SK-N-SH (cell line): ENCODE measurements around the gene AJM1. TPM values are rescaled to one million over a fixed set of nuclear protein-coding genes. Genes with fewer than 3 reads are reported as not detected.

ENCODE experiments used
- CTCF ChIA-PET: fragments of 300-600, 350-600 bp; formaldehyde crosslinking; extraction: SDS; loops from one replicate; lab custom pipeline; 2021; lab: Yijun Ruan, JAX
- POLR2A ChIA-PET: fragments of 350-600 bp; sonication (Branson Sonifier 250); formaldehyde crosslinking; extraction: SDS; loops from one replicate; lab custom pipeline; 2020; ENCODE audit warnings: antibody characterized with exemption, inconsistent platforms; lab: Yijun Ruan, JAX
- DNase-seq: peaks from one replicate; pipeline ENCODE4 v3.0.0; 2012
- H2AFZ ChIP-seq: fragments of 200-600 bp; sonication (generic); 2 replicates; pipeline ENCODE4 v1.8.1; 2016; ENCODE audit warnings: antibody characterized with exemption, mild to moderate bottlenecking, low read depth
- H3F3A ChIP-seq: fragments of 200-600 bp; sonication (generic); replicated peaks from 2 replicates; pipeline ENCODE3; 2016; ENCODE audit warnings: antibody characterized with exemption, mild to moderate bottlenecking; ENCODE audit not compliant: insufficient read depth
- H3K27ac ChIP-seq, 2 experiments: fragments of 200-500 bp in 1 of 2; fragments of 200-600 bp in 1 of 2; sonication (Bioruptor generic) in 1 of 2; sonication (generic), shearing (Covaris generic) in 1 of 2; 2 replicates each; pipeline versions ENCODE4 v1.5.1 to v1.6.1; 2014 to 2016; ENCODE audit warnings: low read depth in 2 of 2, inconsistent platforms in 1 of 2, low read length in 1 of 2, mild to moderate bottlenecking in 1 of 2, mixed read lengths in 1 of 2
- H3K27me3 ChIP-seq: fragments of 200-600 bp; sonication (generic), shearing (Covaris generic); 2 replicates; pipeline ENCODE4 v1.6.1; 2016; ENCODE audit warnings: mixed run types; ENCODE audit not compliant: insufficient read depth
- H3K36me3 ChIP-seq, 2 experiments: fragments of 200-500 bp in 1 of 2; fragments of 200-600 bp in 1 of 2; sonication (Bioruptor generic) in 1 of 2; sonication (generic) in 1 of 2; replicated peaks in 1 of 2; 2 replicates each; pipeline versions ENCODE3 to v1.5.1; 2014 to 2016; ENCODE audit warnings: low read length in 1 of 2, mild to moderate bottlenecking in 1 of 2; ENCODE audit not compliant: insufficient read depth in 2 of 2, control insufficient read depth in 1 of 2
- H3K4me1 ChIP-seq, 2 experiments: fragments of 200-500 bp in 1 of 2; fragments of 200-600 bp in 1 of 2; sonication (Bioruptor generic) in 1 of 2; sonication (generic), shearing (Covaris generic) in 1 of 2; 2 replicates each; pipeline versions ENCODE4 v1.5.1 to v1.6.1; 2014 to 2016; ENCODE audit warnings: low read depth in 1 of 2, low read length in 1 of 2, mixed run types in 1 of 2; ENCODE audit not compliant: insufficient read depth in 2 of 2, control insufficient read depth in 1 of 2
- H3K4me2 ChIP-seq: fragments of 200-600 bp; sonication (generic), shearing (Covaris generic); 2 replicates; pipeline ENCODE4 v1.6.1; 2017; ENCODE audit warnings: mixed run types
- H3K4me3 ChIP-seq, 2 experiments: fragments of 200-500 bp in 1 of 2; fragments of 200-600 bp in 1 of 2; sonication (Bioruptor generic) in 1 of 2; sonication (generic), shearing (Covaris generic) in 1 of 2; 2 replicates each; pipeline versions ENCODE4 v1.5.1 to v1.8.1; 2014 to 2016; ENCODE audit warnings: low read depth in 2 of 2, inconsistent platforms in 1 of 2, low read length in 1 of 2, mild to moderate bottlenecking in 1 of 2, mixed read lengths in 1 of 2, moderate library complexity in 1 of 2
- H3K79me2 ChIP-seq: fragments of 200-600 bp; sonication (generic); 2 replicates; pipeline ENCODE4 v1.8.1; 2017; ENCODE audit warnings: mild to moderate bottlenecking; ENCODE audit not compliant: insufficient read depth
- H3K9ac ChIP-seq: fragments of 200-600 bp; sonication (generic); 2 replicates; pipeline ENCODE4 v1.6.1; 2017; ENCODE audit warnings: mixed run types
- H3K9me2 ChIP-seq: fragments of 200-600 bp; sonication (generic); 2 replicates; pipeline ENCODE4 v1.6.1; 2017; ENCODE audit warnings: mixed run types
- H3K9me3 ChIP-seq: fragments of 200-600 bp; sonication (generic); 2 replicates; pipeline ENCODE4 v1.6.1; 2017; ENCODE audit warnings: mixed run types, mild to moderate bottlenecking, moderate library complexity
- H4K20me1 ChIP-seq: fragments of 200-600 bp; sonication (generic); 2 replicates; pipeline ENCODE4 v1.6.1; 2017; ENCODE audit warnings: mild to moderate bottlenecking, mixed run types; ENCODE audit not compliant: insufficient read depth
- CHD2 ChIP-seq: fragments of 150-350 bp; IDR thresholded peaks from 2 replicates; pipeline ENCODE4 v1.6.1; 2018; ENCODE audit warnings: low read length; ENCODE audit not compliant: partially characterized antibody
- CTCF ChIP-seq: fragments of 200-600 bp; sonication (generic); IDR thresholded peaks from 2 replicates; pipeline ENCODE4 v1.6.1; 2017; ENCODE audit warnings: antibody characterized with exemption, mild to moderate bottlenecking, moderate library complexity
- EP300 ChIP-seq, 2 experiments: IDR thresholded peaks; 2 replicates each; pipeline versions ENCODE4 v1.4.0 to v1.6.1; 2012; ENCODE audit warnings: borderline replicate concordance in 1 of 2, low read depth in 1 of 2, low read length in 1 of 2
- EZH2phosphoT487 ChIP-seq: fragments of 200-600 bp; sonication (generic); IDR thresholded peaks from 2 replicates; pipeline ENCODE4 v1.6.1; 2017; ENCODE audit warnings: low read depth, mixed run types, mild to moderate bottlenecking, antibody characterized with exemption, moderate library complexity, borderline replicate concordance
- FOXJ3 ChIP-seq: sonication (generic); formaldehyde crosslinking; IDR thresholded peaks from 2 replicates; pipeline ENCODE4 v1.5.1; 2020; ENCODE audit warnings: mild to moderate bottlenecking, missing genetic modification reagents
- GABPA ChIP-seq: IDR thresholded peaks from 2 replicates; pipeline ENCODE4 v1.4.0; 2012; ENCODE audit warnings: low read depth, mild to moderate bottlenecking
- GATA2 ChIP-seq: sonication (generic); formaldehyde crosslinking; IDR thresholded peaks from 2 replicates; pipeline ENCODE4 v1.5.0; 2020; ENCODE audit warnings: mild to moderate bottlenecking, missing genetic modification reagents
- IRF3 ChIP-seq: fragments of 150-350 bp; IDR thresholded peaks from 2 replicates; pipeline ENCODE4 v1.6.1; 2016; ENCODE audit warnings: mild to moderate bottlenecking, low read depth, low read length
- JUND ChIP-seq: IDR thresholded peaks from 2 replicates; pipeline ENCODE4 v1.4.0; 2012
- MAX ChIP-seq: IDR thresholded peaks from 2 replicates; pipeline ENCODE4 v1.4.0; 2012; ENCODE audit warnings: low read depth
- MEF2A ChIP-seq: IDR thresholded peaks from 2 replicates; pipeline ENCODE4 v1.4.0; 2012; ENCODE audit warnings: low read depth, borderline replicate concordance
- NFIC ChIP-seq: IDR thresholded peaks from 2 replicates; pipeline ENCODE4 v1.4.0; 2012; ENCODE audit warnings: borderline replicate concordance
- NRF1 ChIP-seq: IDR thresholded peaks from 2 replicates; pipeline ENCODE4 v1.6.1; 2012; ENCODE audit warnings: low read depth, mild to moderate bottlenecking, low read length
- PBX3 ChIP-seq: IDR thresholded peaks from 2 replicates; pipeline ENCODE4; 2012
- RCOR1 ChIP-seq: fragments of 150-350 bp; IDR thresholded peaks from 2 replicates; pipeline ENCODE4 v1.6.1; 2017; ENCODE audit warnings: antibody characterized with exemption, low read length
- SIN3A ChIP-seq: IDR thresholded peaks from 2 replicates; pipeline ENCODE4 v1.6.1; 2012; ENCODE audit warnings: low read depth, mild to moderate bottlenecking, low read length, moderate library complexity, borderline replicate concordance
- SMC3 ChIP-seq: IDR thresholded peaks from 2 replicates; pipeline ENCODE4 v1.6.1; 2012; ENCODE audit warnings: low read depth, low read length, improper control_type of control experiment
- TEAD4 ChIP-seq: IDR thresholded peaks from 2 replicates; pipeline ENCODE4 v1.4.0; 2012; ENCODE audit warnings: mild to moderate bottlenecking, borderline replicate concordance; ENCODE audit not compliant: insufficient read depth
- USF2 ChIP-seq: fragments of 150-350 bp; IDR thresholded peaks from 2 replicates; pipeline ENCODE4 v1.6.1; 2017; ENCODE audit warnings: antibody characterized with exemption, low read length, low read depth, borderline replicate concordance
- ZBTB33 ChIP-seq: IDR thresholded peaks from 2 replicates; pipeline ENCODE4 v1.4.0; 2012; ENCODE audit warnings: low read depth, borderline replicate concordance
- WGBS: methylation state at CpG from one replicate; pipeline ENCODE4 v1.1.6; 2017; ENCODE audit warnings: low lambda C conversion rate; 5-methylcytosine and 5-hydroxymethylcytosine counted together
- polyA plus RNA-seq, 3 experiments: library from polyadenylated mRNA; depleted of rRNA; stranded (reverse); fragments of >200 nt; gene quantifications; 2 replicates each; pipeline ENCODE4 v1.2.3, GENCODE V29; 2012

The AJM1 gene
- polyA plus RNA-seq, 1 of the 3 experiments (the other 2 are of a cell fraction), result 2.4 TPM

- Histone ChIP-seq H3K27me3 (no peaks in the 10 kb centered on the region), H3K79me2 (peaks cover 23% of the 10 kb centered on the region; the same call in 1 of the 2 replicates), H3K4me3 (no peak overlapping the region), H3K4me2 (no peak overlapping the region), H2AFZ (no peak overlapping the region), H3K36me3 (peaks cover 0 to 13% of the 10 kb centered on the region in 2 experiments), H3K27ac (no peak overlapping the region; a peak in 1 of 4 replicates), H3K9ac (no peak overlapping the region), H3K9me2 (no peaks in the 10 kb centered on the region), H3K4me1 (peaks cover 18 to 27% of the 10 kb centered on the region in 2 experiments; a peak in 2 of 4 replicates), H3K9me3 (no peaks in the 10 kb centered on the region), H3F3A (peaks cover 10% of the 10 kb centered on the region), H4K20me1 (peaks cover 6% of the 10 kb centered on the region; the same call in 1 of the 2 replicates)
- POLR2A ChIA-PET, result interaction anchor here (0.5 to 1.3 kb wide), 2 partner anchors 9 to 142 kb away, joined by 4 read pairs; no protein-coding TSS in a partner anchor
- WGBS, result 99% methylated on average over 75 of the region's 98 CpGs
- no peak for DNase-seq
- TF ChIP-seq NFIC, result no peak
- no peak for TF ChIP-seq NRF1
- no peak for TF ChIP-seq CHD2
- TF ChIP-seq JUND, result no peak
- no peak for TF ChIP-seq TEAD4
- TF ChIP-seq PBX3, result no peak
- no peak for TF ChIP-seq EZH2phosphoT487
- TF ChIP-seq USF2, result no peak
- TF ChIP-seq IRF3, result no peak
- TF ChIP-seq CTCF, result no peak
- TF ChIP-seq RCOR1, result no peak
- no peak for TF ChIP-seq GATA2 (CRISPR knock-in tag)
- no peak for TF ChIP-seq SMC3
- no peak for TF ChIP-seq GABPA
- no peak for TF ChIP-seq MAX
- no peak for TF ChIP-seq EP300 (IDR thresholded peaks at IDR 0.05; ENCODE audit: borderline replicate concordance in 1 of 2, low read depth in 1 of 2, low read length in 1 of 2)
- TF ChIP-seq SIN3A, result no peak
- no peak for TF ChIP-seq FOXJ3
- no peak for TF ChIP-seq MEF2A
- TF ChIP-seq ZBTB33, result no peak
- CTCF ChIA-PET, result interaction anchor here (1.1 to 2.5 kb wide), 2 partner anchors 98 to 183 kb away, joined by 3 to 11 read pairs; partner anchors contain the start of gene FBXW5
Measured at GRCh38 chr9:136846376-136847087, 4.3 kb downstream of the AJM1 start.
